ENCODE data around the gene SMARCB1. TPM values are rescaled to one million over a fixed set of nuclear protein-coding genes. Genes with fewer than 3 reads are reported as not detected.

SMARCB1 gene
- total RNA-seq, 2 experiments from 2014 or later: 91.4 to 92.6 TPM

- H3K27me3 Mint-ChIP-seq: no peaks in the 10 kb centered on the region
- POLR2A ChIA-PET: no interaction called here
- CTCF ChIA-PET: no interaction called here
- peaks cover 54% of the 10 kb centered on the region for H3K4me1 Mint-ChIP-seq
- H3K36me3 Mint-ChIP-seq (ENCODE audit: low read depth): peaks cover 12% of the 10 kb centered on the region
- H3K27ac Mint-ChIP-seq: peak overlapping the region; percentile 97
- no peak for DNase-seq
- peak overlapping the region; percentile 89 for H3K4me3 Mint-ChIP-seq
- no peaks in the 10 kb centered on the region for H3K9me3 Mint-ChIP-seq
These were observed 782 bp downstream of the SMARCB1 start for GRCh38 chr22:23787600-23787896.

DNA sequence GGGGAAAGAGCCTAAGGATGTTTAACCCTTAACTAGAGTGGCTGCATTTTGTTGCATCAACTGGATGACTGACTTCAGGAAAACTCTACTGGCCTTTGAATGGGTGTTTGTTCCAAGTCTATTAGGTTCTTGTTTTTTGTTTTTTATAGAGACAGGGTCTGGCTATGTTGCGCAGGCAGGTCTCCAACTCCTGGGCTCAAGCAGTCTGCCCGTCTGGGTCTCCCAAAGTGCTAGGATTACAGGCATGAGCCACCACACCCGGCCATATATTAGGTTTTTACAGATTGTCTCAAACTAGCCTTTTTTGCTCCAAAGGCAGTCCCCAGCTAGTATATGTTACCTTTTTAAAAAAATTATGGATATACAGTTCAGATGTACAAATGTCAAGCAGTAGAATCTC, 1.1 kb downstream of the SMARCB1 start:
- Mint-ChIP-seq H3K4me1 (peaks cover 56% of the 10 kb centered on the region), H3K27me3 (no peaks in the 10 kb centered on the region), H3K27ac (peak overlapping the region; percentile 97), H3K4me3 (peak overlapping the region; percentile 89), H3K36me3 (ENCODE audit: low read depth) (peaks cover 15% of the 10 kb centered on the region), H3K9me3 (no peaks in the 10 kb centered on the region)
- no peak for DNase-seq
- POLR2A ChIA-PET: no interaction called here
- CTCF ChIA-PET: interaction anchor here (2.4 kb wide), 1 partner anchor 13 kb away, joined by 5 read pairs; no protein-coding TSS in a partner anchor

DNA sequence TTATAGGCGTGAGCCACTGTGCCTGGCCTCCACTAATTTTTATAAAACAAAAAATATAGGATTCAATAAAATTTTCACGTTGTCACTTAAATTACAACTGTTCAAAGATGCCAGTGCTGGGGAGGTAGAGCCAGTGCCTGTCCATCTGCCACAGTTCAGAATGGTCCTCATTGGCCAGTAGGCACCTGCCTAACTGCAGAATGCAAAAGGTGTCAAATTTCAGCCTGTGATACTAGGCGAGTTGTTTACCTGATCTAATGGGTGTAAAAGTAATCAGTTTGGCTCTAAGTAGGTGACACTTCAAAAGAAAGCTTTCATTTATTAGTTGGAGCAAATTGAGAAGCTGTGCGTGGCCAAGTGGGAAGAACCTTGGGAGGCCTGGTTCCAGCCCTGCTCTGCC, 2.4 kb downstream of the SMARCB1 start:
- Mint-ChIP-seq H3K4me3 (no peak overlapping the region), H3K9me3 (no peaks in the 10 kb centered on the region), H3K36me3 (ENCODE audit: low read depth) (peaks cover 20% of the 10 kb centered on the region), H3K27me3 (no peaks in the 10 kb centered on the region), H3K27ac (peak overlapping the region; percentile 68), H3K4me1 (peaks cover 57% of the 10 kb centered on the region)
- no peak for DNase-seq
- CTCF ChIA-PET: interaction anchor here (0.6 to 2.4 kb wide), 2 partner anchors 14 to 18 kb away, joined by 5 to 6 read pairs; no protein-coding TSS in a partner anchor
- POLR2A ChIA-PET: no interaction called here

DNA sequence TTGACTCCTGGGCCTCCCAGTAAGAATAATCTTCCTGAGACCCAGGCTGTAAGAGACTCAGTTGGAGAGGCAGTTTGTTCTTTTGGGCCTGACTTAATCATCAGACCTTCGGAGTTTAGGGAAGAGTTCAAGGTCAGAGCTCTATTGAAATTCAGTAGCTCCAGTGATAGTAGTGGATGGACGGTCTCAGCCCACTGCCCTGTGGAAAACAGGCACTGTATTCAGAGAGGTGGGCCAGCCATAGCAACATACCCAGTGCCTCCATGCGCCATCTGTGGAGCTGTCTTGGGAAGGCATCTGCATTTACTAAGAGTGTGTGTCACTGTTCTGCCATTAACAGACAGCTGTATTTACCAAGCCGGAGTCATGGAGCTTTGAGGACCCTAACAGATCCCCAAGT, 2.9 kb downstream of the SMARCB1 start:
- ChIA-PET CTCF (interaction anchor here (2.4 kb wide), 1 partner anchor 15 kb away, joined by 5 read pairs; no protein-coding TSS in a partner anchor), POLR2A (no interaction called here)
- no peak overlapping the region for H3K27ac Mint-ChIP-seq
- H3K36me3 Mint-ChIP-seq (ENCODE audit: low read depth): peaks cover 21% of the 10 kb centered on the region
- no peak overlapping the region for H3K4me3 Mint-ChIP-seq
- no peaks in the 10 kb centered on the region for H3K27me3 Mint-ChIP-seq
- H3K9me3 Mint-ChIP-seq: no peaks in the 10 kb centered on the region
- no peak for DNase-seq
- H3K4me1 Mint-ChIP-seq: peaks cover 52% of the 10 kb centered on the region

DNA sequence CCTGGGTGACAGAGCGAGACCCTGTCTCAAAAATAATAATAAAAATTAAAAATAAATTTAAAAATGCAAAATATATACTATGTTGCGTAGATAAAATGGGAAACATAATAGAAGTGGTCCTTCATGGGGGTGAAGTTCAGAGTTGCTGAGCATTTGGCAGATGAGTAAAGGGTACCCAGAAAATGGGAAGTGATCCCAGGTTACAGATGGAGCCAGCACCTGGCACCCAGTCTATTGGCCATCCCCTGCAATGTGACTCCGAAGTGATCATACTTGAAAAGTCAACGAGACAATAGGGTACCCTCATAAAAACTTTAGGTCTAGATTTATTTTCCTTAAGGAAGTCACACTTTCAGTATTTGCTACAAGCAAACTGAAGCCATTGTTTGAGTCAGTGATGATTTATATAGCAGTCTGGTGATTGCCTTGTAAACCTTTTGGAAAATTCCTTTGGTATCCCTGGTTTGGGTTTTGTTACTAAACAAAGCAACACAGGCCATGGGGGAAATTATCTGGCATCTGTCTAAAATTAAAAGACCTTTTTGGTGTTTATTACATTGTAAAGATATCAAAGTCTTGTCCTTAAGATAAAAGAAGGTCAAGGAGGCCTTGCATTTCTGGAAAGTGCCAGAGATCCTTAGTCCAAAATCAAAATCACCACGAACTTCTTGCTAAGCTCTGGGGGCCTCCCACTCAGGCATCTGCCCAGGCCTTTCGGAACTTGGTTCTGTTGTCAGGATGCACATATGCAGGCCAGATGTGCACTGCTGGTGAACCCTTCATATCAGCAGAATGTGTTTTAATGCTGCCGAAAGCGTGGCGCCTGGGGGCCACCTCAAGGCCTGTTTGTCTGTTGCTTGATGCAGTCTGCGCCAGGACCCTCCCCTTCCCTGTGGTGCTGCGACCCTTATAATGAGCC, 4.3 kb downstream of the SMARCB1 start:
- no peaks in the 10 kb centered on the region for H3K27me3 Mint-ChIP-seq
- CTCF ChIA-PET: no interaction called here
- H3K27ac Mint-ChIP-seq: no peak overlapping the region
- POLR2A ChIA-PET: no interaction called here
- peaks cover 47% of the 10 kb centered on the region for H3K4me1 Mint-ChIP-seq
- no peaks in the 10 kb centered on the region for H3K9me3 Mint-ChIP-seq
- H3K36me3 Mint-ChIP-seq (ENCODE audit: low read depth): peaks cover 27% of the 10 kb centered on the region
- DNase-seq: no peak
- H3K4me3 Mint-ChIP-seq: no peak overlapping the region

GRCh38 chr22:23791738-23792645, 5.2 kb downstream of the SMARCB1 start:
- POLR2A ChIA-PET: no interaction called here
- CTCF ChIA-PET: interaction anchor here (1.2 kb wide), 1 partner anchor 10 kb away, joined by 3 read pairs; no protein-coding TSS in a partner anchor
- DNase-seq: no peak
- Mint-ChIP-seq H3K4me3 (no peak overlapping the region), H3K9me3 (no peaks in the 10 kb centered on the region), H3K27ac (peak overlapping the region; percentile 62), H3K36me3 (ENCODE audit: low read depth) (peaks cover 31% of the 10 kb centered on the region), H3K27me3 (no peaks in the 10 kb centered on the region), H3K4me1 (peaks cover 41% of the 10 kb centered on the region)

DNA sequence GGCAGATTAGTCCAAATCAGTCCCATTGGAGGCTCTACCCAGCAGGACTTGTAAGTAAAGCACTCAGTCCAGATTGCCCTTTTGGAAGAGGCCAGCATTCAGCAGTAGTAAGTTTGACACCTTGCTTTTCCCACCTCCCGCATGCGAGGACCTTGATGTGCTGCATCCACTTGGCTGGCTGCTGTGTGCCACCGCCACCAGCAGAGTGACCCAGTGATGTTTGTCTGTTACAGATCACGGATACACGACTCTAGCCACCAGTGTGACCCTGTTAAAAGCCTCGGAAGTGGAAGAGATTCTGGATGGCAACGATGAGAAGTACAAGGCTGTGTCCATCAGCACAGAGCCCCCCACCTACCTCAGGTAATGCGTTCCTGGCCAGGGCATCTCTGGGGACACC, 6.6 kb downstream of the SMARCB1 start:
- DNase-seq: no peak
- H3K36me3 Mint-ChIP-seq (ENCODE audit: low read depth): peaks cover 35% of the 10 kb centered on the region
- H3K27ac Mint-ChIP-seq: peak overlapping the region; percentile 60
- H3K4me3 Mint-ChIP-seq: no peak overlapping the region
- ChIA-PET CTCF (interaction anchor here (0.8 kb wide), 1 partner anchor 32 kb away, joined by 3 read pairs; no protein-coding TSS in a partner anchor), POLR2A (no interaction called here)
- no peaks in the 10 kb centered on the region for H3K27me3 Mint-ChIP-seq
- peaks cover 32% of the 10 kb centered on the region for H3K4me1 Mint-ChIP-seq
- H3K9me3 Mint-ChIP-seq: no peaks in the 10 kb centered on the region

GRCh38 chr22:23796461-23796860, 9.7 kb downstream of the SMARCB1 start:
- Mint-ChIP-seq H3K27me3 (no peaks in the 10 kb centered on the region), H3K27ac (no peak overlapping the region), H3K4me3 (no peak overlapping the region), H3K9me3 (no peaks in the 10 kb centered on the region), H3K36me3 (ENCODE audit: low read depth) (peaks cover 40% of the 10 kb centered on the region), H3K4me1 (peaks cover 15% of the 10 kb centered on the region)
- POLR2A ChIA-PET: no interaction called here
- DNase-seq: no peak
- CTCF ChIA-PET: no interaction called here

- ChIA-PET POLR2A (no interaction called here), CTCF (no interaction called here)
- Mint-ChIP-seq H3K4me3 (no peak overlapping the region), H3K36me3 (ENCODE audit: low read depth) (peaks cover 40% of the 10 kb centered on the region), H3K9me3 (no peaks in the 10 kb centered on the region), H3K4me1 (no peaks in the 10 kb centered on the region), H3K27me3 (no peaks in the 10 kb centered on the region), H3K27ac (no peak overlapping the region)
- no peak for DNase-seq
These were observed 13.8 kb downstream of the SMARCB1 start for GRCh38 chr22:23800297-23801237.

- no peak overlapping the region for H3K27ac Mint-ChIP-seq
- H3K27me3 Mint-ChIP-seq: no peaks in the 10 kb centered on the region
- no peak for DNase-seq
- H3K9me3 Mint-ChIP-seq: no peaks in the 10 kb centered on the region
- no peak overlapping the region for H3K4me3 Mint-ChIP-seq
- POLR2A ChIA-PET: no interaction called here
- CTCF ChIA-PET: interaction anchor here (1.5 kb wide), 1 partner anchor 9 kb away, joined by 3 read pairs; no protein-coding TSS in a partner anchor
- H3K4me1 Mint-ChIP-seq: no peaks in the 10 kb centered on the region
- H3K36me3 Mint-ChIP-seq (ENCODE audit: low read depth): peaks cover 47% of the 10 kb centered on the region
These were observed 14.6 kb downstream of the SMARCB1 start for GRCh38 chr22:23801238-23801821.

- Mint-ChIP-seq H3K4me1 (no peaks in the 10 kb centered on the region), H3K4me3 (no peak overlapping the region), H3K36me3 (ENCODE audit: low read depth) (peaks cover 45% of the 10 kb centered on the region), H3K27me3 (no peaks in the 10 kb centered on the region), H3K27ac (no peak overlapping the region), H3K9me3 (no peaks in the 10 kb centered on the region)
- DNase-seq: no peak
- ChIA-PET POLR2A (no interaction called here), CTCF (interaction anchor here (1.5 kb wide), 1 partner anchor 10 kb away, joined by 3 read pairs; no protein-coding TSS in a partner anchor)
These were observed 15.2 kb downstream of the SMARCB1 start for GRCh38 chr22:23801886-23802377.
